Breast epithelium (tissue), 3 donors: ENCODE data around the gene BIN1.

Experiments
- POLR2A ChIP-seq: fragments of 450-650 bp; IDR thresholded peaks from one replicate; pipeline ENCODE4 v1.6.1; 2016; ENCODE audit warnings: antibody characterized with exemption, mild to moderate bottlenecking, moderate library complexity
- POLR2AphosphoS5 ChIP-seq, 3 donors: sonication (generic); formaldehyde crosslinking; IDR thresholded peaks; one replicate each; pipeline ENCODE4 v1.6.1; 2017; ENCODE audit warnings: antibody characterized with exemption in 3 of 3
- TF ChIP-seq, protein P1 (sequence below), 3 donors: fragments of 450-650 bp; IDR thresholded peaks; one replicate each; pipeline ENCODE4 v1.5.1; 2016 to 2017; ENCODE audit warnings: antibody characterized with exemption in 3 of 3, mild to moderate bottlenecking in 3 of 3, moderate library complexity in 3 of 3

DNA sequence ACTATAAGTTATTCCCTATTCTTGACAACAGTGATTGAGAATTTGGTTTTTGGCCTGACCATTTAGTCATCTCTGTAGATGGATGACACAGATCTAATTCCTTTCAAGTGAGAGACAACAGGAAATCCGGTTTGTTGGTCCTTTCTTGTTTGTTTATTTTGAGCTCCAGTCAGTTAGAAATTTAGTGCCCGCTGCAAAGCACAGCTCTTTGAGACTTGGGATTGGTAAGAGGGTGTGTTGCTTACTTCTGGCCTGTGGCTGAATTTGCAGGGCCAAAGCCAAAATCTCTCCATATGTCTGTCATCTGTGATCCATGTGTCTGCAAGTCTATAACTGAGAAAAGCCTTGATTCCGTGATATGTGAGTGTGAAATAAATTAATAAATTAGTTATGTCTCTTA lies 74.3 kb downstream of the BIN1 start:
- TF ChIP-seq POLR2A = no peak
- no peak for TF ChIP-seq POLR2AphosphoS5 (IDR thresholded peaks at IDR 0.05)
- TF ChIP-seq, protein P1, sequence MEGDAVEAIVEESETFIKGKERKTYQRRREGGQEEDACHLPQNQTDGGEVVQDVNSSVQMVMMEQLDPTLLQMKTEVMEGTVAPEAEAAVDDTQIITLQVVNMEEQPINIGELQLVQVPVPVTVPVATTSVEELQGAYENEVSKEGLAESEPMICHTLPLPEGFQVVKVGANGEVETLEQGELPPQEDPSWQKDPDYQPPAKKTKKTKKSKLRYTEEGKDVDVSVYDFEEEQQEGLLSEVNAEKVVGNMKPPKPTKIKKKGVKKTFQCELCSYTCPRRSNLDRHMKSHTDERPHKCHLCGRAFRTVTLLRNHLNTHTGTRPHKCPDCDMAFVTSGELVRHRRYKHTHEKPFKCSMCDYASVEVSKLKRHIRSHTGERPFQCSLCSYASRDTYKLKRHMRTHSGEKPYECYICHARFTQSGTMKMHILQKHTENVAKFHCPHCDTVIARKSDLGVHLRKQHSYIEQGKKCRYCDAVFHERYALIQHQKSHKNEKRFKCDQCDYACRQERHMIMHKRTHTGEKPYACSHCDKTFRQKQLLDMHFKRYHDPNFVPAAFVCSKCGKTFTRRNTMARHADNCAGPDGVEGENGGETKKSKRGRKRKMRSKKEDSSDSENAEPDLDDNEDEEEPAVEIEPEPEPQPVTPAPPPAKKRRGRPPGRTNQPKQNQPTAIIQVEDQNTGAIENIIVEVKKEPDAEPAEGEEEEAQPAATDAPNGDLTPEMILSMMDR (IDR thresholded peaks at IDR 0.05) = no peak
